Neutrophil (primary cell): Measurements from ENCODE around the gene RNASE9.

Experiments
- H3K27ac ChIP-seq: fragments of 200-600 bp; sonication (generic); 2 replicates; pipeline ENCODE4 v1.5.1; 2016; ENCODE audit warnings: mild to moderate bottlenecking, moderate library complexity
- H3K27me3 ChIP-seq: fragments of 200-600 bp; sonication (generic); 2 replicates; pipeline ENCODE4 v1.6.0; 2016; ENCODE audit warnings: mild to moderate bottlenecking
- H3K36me3 ChIP-seq: fragments of 200-600 bp; sonication (generic); 2 replicates; pipeline ENCODE4 v1.5.1; 2017
- H3K4me1 ChIP-seq, 2 experiments: fragments of 200-600 bp in 1 of 2; sonication (generic) in 1 of 2; 1 replicate in 1 of 2; 2 replicates in 1 of 2; pipeline versions ENCODE4 v1.5.1 to v1.6.1; 2013 to 2016; ENCODE audit warnings: low read depth in 1 of 2, low read length in 1 of 2, mild to moderate bottlenecking in 1 of 2, moderate library complexity in 1 of 2; ENCODE audit not compliant: control insufficient read depth in 1 of 2, insufficient read depth in 1 of 2
- H3K4me3 ChIP-seq, 2 experiments: fragments of 200-600 bp in 1 of 2; sonication (generic) in 1 of 2; 1 replicate in 1 of 2; 2 replicates in 1 of 2; pipeline ENCODE4 v1.5.1; 2013 to 2016; ENCODE audit warnings: low read depth in 1 of 2, low read length in 1 of 2, mild to moderate bottlenecking in 1 of 2, moderate library complexity in 1 of 2
- H3K9me3 ChIP-seq: fragments of 200-600 bp; sonication (generic); 2 replicates; pipeline ENCODE4 v1.5.1; 2016
- CTCF ChIP-seq: fragments of 200-600 bp; sonication (generic); IDR thresholded peaks from 2 replicates; pipeline ENCODE4 v1.5.1; 2016; ENCODE audit warnings: antibody characterized with exemption

RNASE9 gene

GRCh38 chr14:20529806-20530205 is 31.0 kb downstream of the RNASE9 start:
- Histone ChIP-seq H3K27ac (no peak overlapping the region), H3K27me3 (no peaks in the 10 kb centered on the region), H3K4me1 (peaks cover 0 to 3% of the 10 kb centered on the region in 2 experiments), H3K4me3 (no peak overlapping the region), H3K36me3 (no peaks in the 10 kb centered on the region), H3K9me3 (no peaks in the 10 kb centered on the region)
- TF ChIP-seq CTCF, result no peak

GRCh38 chr14:20524027-20524426 is 36.8 kb downstream of the RNASE9 start:
- H3K27ac ChIP-seq, result no peak overlapping the region
- no peaks in the 10 kb centered on the region for H3K4me1 ChIP-seq
- no peaks in the 10 kb centered on the region for H3K27me3 ChIP-seq
- no peak overlapping the region for H3K4me3 ChIP-seq
- no peak for TF ChIP-seq CTCF
- no peaks in the 10 kb centered on the region for H3K36me3 ChIP-seq
- no peaks in the 10 kb centered on the region for H3K9me3 ChIP-seq

- Histone ChIP-seq H3K27ac (peak overlapping the region; percentile 41), H3K9me3 (no peaks in the 10 kb centered on the region), H3K36me3 (no peaks in the 10 kb centered on the region), H3K27me3 (no peaks in the 10 kb centered on the region), H3K4me1 (no peaks in the 10 kb centered on the region), H3K4me3 (no peak overlapping the region)
- no peak for TF ChIP-seq CTCF
Measured at GRCh38 chr14:20522332-20522731, 38.5 kb downstream of the RNASE9 start.

GRCh38 chr14:20516921-20517320 is 43.9 kb downstream of the RNASE9 start:
- no peak overlapping the region for H3K27ac ChIP-seq
- TF ChIP-seq CTCF, result no peak

GRCh38 chr14:20515846-20516245 is 45.0 kb downstream of the RNASE9 start:
- no peaks in the 10 kb centered on the region for H3K27me3 ChIP-seq
- TF ChIP-seq CTCF, result no peak
- no peak overlapping the region for H3K4me3 ChIP-seq
- no peaks in the 10 kb centered on the region for H3K36me3 ChIP-seq
- H3K9me3 ChIP-seq, result no peaks in the 10 kb centered on the region
- H3K27ac ChIP-seq, result no peak overlapping the region
- H3K4me1 ChIP-seq, result peaks cover 2% of the 10 kb centered on the region in 2 experiments

More at GRCh38 chr14:20516921-20517320, 43.9 kb downstream of the RNASE9 start:
- H3K9me3 ChIP-seq, result no peaks in the 10 kb centered on the region
- no peaks in the 10 kb centered on the region for H3K36me3 ChIP-seq
- H3K4me1 ChIP-seq, result no peaks in the 10 kb centered on the region
- H3K27me3 ChIP-seq, result no peaks in the 10 kb centered on the region
- H3K4me3 ChIP-seq, result no peak overlapping the region
